ENCODE measurements around the gene PMEPA1. TPM values are rescaled to one million over a fixed set of nuclear protein-coding genes. Genes with fewer than 3 reads are reported as not detected.

Gene PMEPA1
- total and polyA plus RNA-seq, 2 experiments from 2014 or later = 6.1 to 11.8 TPM

GRCh38 chr20:57683287-57683686 lies 26.5 kb downstream of the PMEPA1 start:
- Histone ChIP-seq H3K4me1 (ENCODE audit: insufficient read depth) (no peaks in the 10 kb centered on the region), H3F3A (ENCODE audit: insufficient read depth) (no peaks in the 10 kb centered on the region), H3K79me2 (ENCODE audit: insufficient read depth) (peaks cover 98% of the 10 kb centered on the region), H3K9me2 (ENCODE audit: insufficient read depth) (no peaks in the 10 kb centered on the region), H3K36me3 (ENCODE audit: low read depth) (no peaks in the 10 kb centered on the region), H3K9ac (no peak overlapping the region), H2AFZ (no peak overlapping the region), H3K4me3 (no peak overlapping the region), H4K20me1 (ENCODE audit: insufficient read depth) (no peaks in the 10 kb centered on the region), H3K4me2 (ENCODE audit: unreplicated experiment) (no peak overlapping the region), H3K27ac (no peak overlapping the region), H3K27me3 (replicated peaks; ENCODE audit: insufficient read depth) (no peaks in the 10 kb centered on the region), H3K9me3 (ENCODE audit: low read depth) (no peaks in the 10 kb centered on the region)
- 46 to 49% methylated on average over 7 of the region's 7 CpGs for WGBS, 2 experiments (ENCODE audit: low coverage in 1 of 2, low lambda C conversion rate in 2 of 2, missing lambda C conversion rate in 2 of 2)
- DNase-seq = no peak
- no peak for TF ChIP-seq EZH2phosphoT487 (IDR thresholded peaks at IDR 0.05; ENCODE audit: insufficient read depth, low read depth)
- no peak for TF ChIP-seq EZH2 (IDR thresholded peaks at IDR 0.05; ENCODE audit: insufficient read depth, poor library complexity, severe bottlenecking)
- in situ Hi-C loops (cut with MboI) = no loop called here

- H2AFZ ChIP-seq = no peak overlapping the region
- H3K4me1 ChIP-seq (ENCODE audit: insufficient read depth) = no peaks in the 10 kb centered on the region
- in situ Hi-C loops (cut with MboI) = no loop called here
- no peak for DNase-seq
- no peak overlapping the region for H3K27ac ChIP-seq
- H4K20me1 ChIP-seq (ENCODE audit: insufficient read depth) = no peaks in the 10 kb centered on the region
- no peak overlapping the region for H3K4me2 ChIP-seq (ENCODE audit: unreplicated experiment)
- H3K27me3 ChIP-seq (replicated peaks; ENCODE audit: insufficient read depth) = no peaks in the 10 kb centered on the region
- H3K9me2 ChIP-seq (ENCODE audit: insufficient read depth) = no peaks in the 10 kb centered on the region
- no peaks in the 10 kb centered on the region for H3K9me3 ChIP-seq (ENCODE audit: low read depth)
- H3K4me3 ChIP-seq = no peak overlapping the region
- WGBS, 2 experiments (ENCODE audit: low coverage in 1 of 2, low lambda C conversion rate in 2 of 2, missing lambda C conversion rate in 2 of 2) = 83% methylated on average over 28 of the region's 28 CpGs
- no peaks in the 10 kb centered on the region for H3F3A ChIP-seq (ENCODE audit: insufficient read depth)
- H3K36me3 ChIP-seq (ENCODE audit: low read depth) = no peaks in the 10 kb centered on the region
- H3K79me2 ChIP-seq (ENCODE audit: insufficient read depth) = peaks cover 98% of the 10 kb centered on the region
- TF ChIP-seq EZH2phosphoT487 (IDR thresholded peaks at IDR 0.05; ENCODE audit: insufficient read depth, low read depth) (no peak), EZH2 (IDR thresholded peaks at IDR 0.05; ENCODE audit: insufficient read depth, poor library complexity, severe bottlenecking) (no peak)
- no peak overlapping the region for H3K9ac ChIP-seq
Observed at GRCh38 chr20:57682184-57683101, 27.4 kb downstream of the PMEPA1 start.

- Histone ChIP-seq H3K9me2 (ENCODE audit: insufficient read depth) (no peaks in the 10 kb centered on the region), H3K27me3 (replicated peaks; ENCODE audit: insufficient read depth) (no peaks in the 10 kb centered on the region), H3K27ac (no peak overlapping the region), H2AFZ (no peak overlapping the region), H3K9me3 (ENCODE audit: low read depth) (no peaks in the 10 kb centered on the region), H3K36me3 (ENCODE audit: low read depth) (no peaks in the 10 kb centered on the region), H4K20me1 (ENCODE audit: insufficient read depth) (no peaks in the 10 kb centered on the region), H3K4me1 (ENCODE audit: insufficient read depth) (no peaks in the 10 kb centered on the region), H3K4me3 (no peak overlapping the region), H3K79me2 (ENCODE audit: insufficient read depth) (peaks cover 98% of the 10 kb centered on the region), H3K9ac (no peak overlapping the region), H3F3A (ENCODE audit: insufficient read depth) (no peaks in the 10 kb centered on the region), H3K4me2 (ENCODE audit: unreplicated experiment) (no peak overlapping the region)
- no peak for DNase-seq
- 87 to 93% methylated on average over 24 of the region's 24 CpGs for WGBS, 2 experiments (ENCODE audit: low coverage in 1 of 2, low lambda C conversion rate in 2 of 2, missing lambda C conversion rate in 2 of 2)
- in situ Hi-C loops (cut with MboI) = no loop called here
- TF ChIP-seq EZH2 (IDR thresholded peaks at IDR 0.05; ENCODE audit: insufficient read depth, poor library complexity, severe bottlenecking) (no peak), EZH2phosphoT487 (IDR thresholded peaks at IDR 0.05; ENCODE audit: insufficient read depth, low read depth) (no peak)
Observed at GRCh38 chr20:57680934-57681914, 28.6 kb downstream of the PMEPA1 start.

- no peak overlapping the region for H3K4me2 ChIP-seq (ENCODE audit: unreplicated experiment)
- no peaks in the 10 kb centered on the region for H3K9me3 ChIP-seq (ENCODE audit: low read depth)
- no peak overlapping the region for H3K4me3 ChIP-seq
- H3K79me2 ChIP-seq (ENCODE audit: insufficient read depth) = peaks cover 98% of the 10 kb centered on the region
- no peaks in the 10 kb centered on the region for H3F3A ChIP-seq (ENCODE audit: insufficient read depth)
- no peak overlapping the region for H2AFZ ChIP-seq
- no peaks in the 10 kb centered on the region for H3K27me3 ChIP-seq (replicated peaks; ENCODE audit: insufficient read depth)
- H3K36me3 ChIP-seq (ENCODE audit: low read depth) = no peaks in the 10 kb centered on the region
- H4K20me1 ChIP-seq (ENCODE audit: insufficient read depth) = no peaks in the 10 kb centered on the region
- no peak overlapping the region for H3K27ac ChIP-seq
- WGBS, 2 experiments (ENCODE audit: low coverage in 1 of 2, low lambda C conversion rate in 2 of 2, missing lambda C conversion rate in 2 of 2) = 68 to 70% methylated on average over 12 of the region's 12 CpGs
- no peaks in the 10 kb centered on the region for H3K4me1 ChIP-seq (ENCODE audit: insufficient read depth)
- no peaks in the 10 kb centered on the region for H3K9me2 ChIP-seq (ENCODE audit: insufficient read depth)
- in situ Hi-C loops (cut with MboI) = no loop called here
- DNase-seq = no peak
- TF ChIP-seq EZH2phosphoT487 (IDR thresholded peaks at IDR 0.05; ENCODE audit: insufficient read depth, low read depth) (no peak), EZH2 (IDR thresholded peaks at IDR 0.05; ENCODE audit: insufficient read depth, poor library complexity, severe bottlenecking) (no peak)
- no peak overlapping the region for H3K9ac ChIP-seq
Observed at GRCh38 chr20:57680131-57680716, 29.6 kb downstream of the PMEPA1 start.
